HFFc6 (cell line): ENCODE measurements around the gene EGLN1. TPM values are rescaled to one million over a fixed set of nuclear protein-coding genes. Genes with fewer than 3 reads are reported as not detected.
"Not testable (repeated sequence)": the region's sequence is repeated elsewhere in the genome, so short reads cannot be mapped to it uniquely, and the experiment has no call there.

ENCODE experiments used
- DNase-seq: peaks from one replicate; pipeline ENCODE4 v3.0.0-alpha.2; 2018
- H3K27ac Mint-ChIP-seq: 2 replicates; pipeline ENCODE4 v1.8.0; 2020; ENCODE audit warnings: mild to moderate bottlenecking, mixed read lengths
- H3K27me3 Mint-ChIP-seq: 2 replicates; pipeline ENCODE4 v1.8.0; 2021; ENCODE audit warnings: mild to moderate bottlenecking, moderate library complexity, mixed read lengths; ENCODE audit not compliant: insufficient read depth
- H3K36me3 Mint-ChIP-seq: 2 replicates; pipeline ENCODE4 v1.8.0; 2021; ENCODE audit warnings: low read depth, mixed read lengths
- H3K4me1 Mint-ChIP-seq: 2 replicates; pipeline ENCODE4 v1.8.0; 2020; ENCODE audit warnings: low read depth, mixed read lengths
- H3K4me3 Mint-ChIP-seq: 2 replicates; pipeline ENCODE4 v1.8.0; 2020; ENCODE audit warnings: mild to moderate bottlenecking, moderate library complexity, mixed read lengths
- H3K9me3 Mint-ChIP-seq: 2 replicates; pipeline ENCODE4 v1.8.0; 2020; ENCODE audit warnings: mild to moderate bottlenecking, mixed read lengths
- CTCF ChIP-seq: fragments of 200-600 bp; sonication (generic); IDR thresholded peaks from 2 replicates; pipeline ENCODE4 v1.5.0; 2021; ENCODE audit warnings: antibody characterized with exemption, mild to moderate bottlenecking
- total RNA-seq, 6 experiments: library from RNA; stranded (reverse); fragmentation: NEBNext Ultra II Directional; extraction: Animal tissue kit (Norgen Biotek cat#: 25700); gene quantifications; 2 replicates in 1 of 6; 3 replicates in 5 of 6; pipeline ENCODE4 v1.2.3, GENCODE V29; 2021

The EGLN1 gene
- total RNA-seq, 6 experiments from 2014 or later, result 22.5 to 31.8 (median 26.0) TPM

- Mint-ChIP-seq H3K4me3 (no peak overlapping the region), H3K27me3 (peaks cover 1% of the 10 kb centered on the region), H3K36me3 (no peaks in the 10 kb centered on the region), H3K9me3 (no peaks in the 10 kb centered on the region), H3K27ac (no peak overlapping the region), H3K4me1 (no peaks in the 10 kb centered on the region)
- no peak for TF ChIP-seq CTCF
- DNase-seq, result no peak
These were observed 38.5 kb upstream of the EGLN1 start for GRCh38 chr1:231460614-231461013.

GRCh38 chr1:231459438-231459837 lies 37.4 kb upstream of the EGLN1 start:
- H3K27me3 Mint-ChIP-seq, H3K4me3 Mint-ChIP-seq, H3K4me1 Mint-ChIP-seq, H3K36me3 Mint-ChIP-seq, H3K27ac Mint-ChIP-seq, H3K9me3 Mint-ChIP-seq, DNase-seq: not testable (repeated sequence)

- H3K9me3 Mint-ChIP-seq, H3K4me1 Mint-ChIP-seq, DNase-seq, H3K27me3 Mint-ChIP-seq, H3K4me3 Mint-ChIP-seq, H3K27ac Mint-ChIP-seq, H3K36me3 Mint-ChIP-seq: not testable (repeated sequence)
These were observed 35.9 kb upstream of the EGLN1 start for GRCh38 chr1:231457956-231458355.

- not testable (repeated sequence) for H3K27me3 Mint-ChIP-seq, H3K4me1 Mint-ChIP-seq, H3K36me3 Mint-ChIP-seq, H3K9me3 Mint-ChIP-seq, H3K27ac Mint-ChIP-seq, DNase-seq, H3K4me3 Mint-ChIP-seq
These were observed 32.0 kb upstream of the EGLN1 start for GRCh38 chr1:231454133-231454532.

- peaks cover 4% of the 10 kb centered on the region for H3K27me3 Mint-ChIP-seq
- DNase-seq, result no peak
- H3K9me3 Mint-ChIP-seq, result peaks cover 8% of the 10 kb centered on the region
- no peak overlapping the region for H3K4me3 Mint-ChIP-seq
- H3K36me3 Mint-ChIP-seq, result no peaks in the 10 kb centered on the region
- no peaks in the 10 kb centered on the region for H3K4me1 Mint-ChIP-seq
- TF ChIP-seq CTCF, result no peak
- no peak overlapping the region for H3K27ac Mint-ChIP-seq
These were observed 24.1 kb upstream of the EGLN1 start for GRCh38 chr1:231446138-231446537.

GRCh38 chr1:231444059-231444458 lies 22.0 kb upstream of the EGLN1 start:
- no peak for DNase-seq
- Mint-ChIP-seq H3K36me3 (no peaks in the 10 kb centered on the region), H3K9me3 (peaks cover 8% of the 10 kb centered on the region), H3K4me3 (no peak overlapping the region), H3K27me3 (peaks cover 4% of the 10 kb centered on the region), H3K4me1 (no peaks in the 10 kb centered on the region), H3K27ac (no peak overlapping the region)
- no peak for TF ChIP-seq CTCF

- Mint-ChIP-seq H3K9me3 (peaks cover 8% of the 10 kb centered on the region), H3K27me3 (peaks cover 4% of the 10 kb centered on the region), H3K36me3 (no peaks in the 10 kb centered on the region), H3K4me3 (no peak overlapping the region), H3K27ac (no peak overlapping the region), H3K4me1 (no peaks in the 10 kb centered on the region)
- no peak for DNase-seq
- TF ChIP-seq CTCF, result no peak
These were observed 21.3 kb upstream of the EGLN1 start for GRCh38 chr1:231443363-231443762.
